ENCODE results near the gene HES6.
A peak's percentile ranks its signal among the peaks of the same experiment; 100 is the strongest.

The HES6 gene

DNA sequence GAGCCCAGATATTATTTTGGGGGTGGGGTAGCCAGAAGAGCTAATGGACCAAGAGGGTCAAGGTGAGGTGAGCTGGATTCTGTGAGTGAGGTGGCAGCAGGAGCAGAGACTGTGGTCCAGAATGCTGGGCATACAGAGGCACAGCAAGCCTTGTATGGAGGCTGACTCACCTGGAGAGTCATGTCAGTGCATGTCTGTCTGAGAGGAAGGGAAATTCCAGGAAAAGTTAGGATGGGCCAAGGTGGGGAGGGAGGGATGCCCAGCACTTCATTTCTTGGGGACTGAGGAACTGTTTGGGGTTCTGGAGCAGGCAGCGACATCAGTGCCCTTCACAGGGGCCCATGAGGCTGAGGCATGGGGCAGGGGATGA is 27.5 kb upstream of the HES6 start:
- H3K4me1 Mint-ChIP-seq (ENCODE audit: low read depth in 2 of 2), result peaks cover 4 to 5% of the 10 kb centered on the region in 2 donors
- no peaks in the 10 kb centered on the region for H3K9me3 Mint-ChIP-seq
- DNase-seq, result no peak
- H3K27ac Mint-ChIP-seq, result peak overlapping the region in 1 of 2 donors; percentile 15
- H3K36me3 Mint-ChIP-seq (ENCODE audit: insufficient read depth), result peaks cover 53% of the 10 kb centered on the region
- no peak overlapping the region for H3K4me3 Mint-ChIP-seq
- H3K27me3 Mint-ChIP-seq, result no peaks in the 10 kb centered on the region
- ATAC-seq (replicated peaks), result no peak

DNA sequence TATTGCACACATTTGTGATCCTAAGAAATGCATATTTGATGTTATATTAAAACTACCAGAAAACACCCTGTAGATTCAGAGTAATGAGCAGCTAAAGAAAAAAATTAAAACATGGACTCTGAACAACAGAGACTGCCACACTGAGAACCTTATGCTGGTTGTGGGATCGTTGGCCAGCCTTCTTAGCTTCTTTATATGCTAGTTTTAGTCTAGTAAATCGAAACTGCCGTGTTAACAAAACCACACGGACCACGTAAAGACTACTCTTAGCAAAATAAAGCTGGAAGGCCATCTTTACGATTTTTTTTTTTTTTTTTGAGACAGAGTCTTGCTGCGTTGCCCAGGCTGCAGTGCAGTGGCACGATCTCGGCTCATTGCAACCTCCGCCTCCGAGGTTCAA is 25.8 kb upstream of the HES6 start:
- Mint-ChIP-seq H3K9me3 (no peaks in the 10 kb centered on the region), H3K36me3 (ENCODE audit: insufficient read depth) (peaks cover 45% of the 10 kb centered on the region), H3K27me3 (no peaks in the 10 kb centered on the region), H3K4me3 (no peak overlapping the region), H3K27ac (no peak overlapping the region), H3K4me1 (ENCODE audit: low read depth in 2 of 2) (peaks cover 4 to 5% of the 10 kb centered on the region in 2 donors)
- DNase-seq (no peak), ATAC-seq (replicated peaks) (no peak)

DNA sequence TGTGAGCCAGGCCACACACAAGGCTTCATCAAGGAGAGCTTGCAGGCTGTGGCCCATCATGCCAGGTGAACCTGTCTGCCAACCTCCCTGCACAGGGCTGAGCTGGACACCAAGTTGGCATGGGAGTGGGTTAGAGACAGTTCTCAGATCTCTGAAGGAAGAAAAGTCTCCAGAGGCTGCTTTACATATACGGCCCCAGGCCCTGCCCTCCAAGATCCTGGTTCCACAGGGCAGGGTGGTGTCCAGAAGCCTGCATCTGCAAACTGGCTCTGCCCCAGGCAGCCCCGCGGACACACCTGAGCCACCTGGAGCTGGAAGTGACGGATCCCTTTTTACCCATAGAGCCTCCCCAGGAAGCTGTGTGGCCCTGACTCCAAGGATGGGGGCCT is 24.2 kb upstream of the HES6 start:
- no peaks in the 10 kb centered on the region for H3K27me3 Mint-ChIP-seq
- H3K9me3 Mint-ChIP-seq, result no peaks in the 10 kb centered on the region
- no peak overlapping the region for H3K27ac Mint-ChIP-seq
- no peak overlapping the region for H3K4me3 Mint-ChIP-seq
- H3K4me1 Mint-ChIP-seq (ENCODE audit: low read depth in 2 of 2), result peaks cover 4 to 5% of the 10 kb centered on the region in 2 donors
- ATAC-seq (replicated peaks) (no peak), DNase-seq (no peak)
- H3K36me3 Mint-ChIP-seq (ENCODE audit: insufficient read depth), result peaks cover 42% of the 10 kb centered on the region

DNA sequence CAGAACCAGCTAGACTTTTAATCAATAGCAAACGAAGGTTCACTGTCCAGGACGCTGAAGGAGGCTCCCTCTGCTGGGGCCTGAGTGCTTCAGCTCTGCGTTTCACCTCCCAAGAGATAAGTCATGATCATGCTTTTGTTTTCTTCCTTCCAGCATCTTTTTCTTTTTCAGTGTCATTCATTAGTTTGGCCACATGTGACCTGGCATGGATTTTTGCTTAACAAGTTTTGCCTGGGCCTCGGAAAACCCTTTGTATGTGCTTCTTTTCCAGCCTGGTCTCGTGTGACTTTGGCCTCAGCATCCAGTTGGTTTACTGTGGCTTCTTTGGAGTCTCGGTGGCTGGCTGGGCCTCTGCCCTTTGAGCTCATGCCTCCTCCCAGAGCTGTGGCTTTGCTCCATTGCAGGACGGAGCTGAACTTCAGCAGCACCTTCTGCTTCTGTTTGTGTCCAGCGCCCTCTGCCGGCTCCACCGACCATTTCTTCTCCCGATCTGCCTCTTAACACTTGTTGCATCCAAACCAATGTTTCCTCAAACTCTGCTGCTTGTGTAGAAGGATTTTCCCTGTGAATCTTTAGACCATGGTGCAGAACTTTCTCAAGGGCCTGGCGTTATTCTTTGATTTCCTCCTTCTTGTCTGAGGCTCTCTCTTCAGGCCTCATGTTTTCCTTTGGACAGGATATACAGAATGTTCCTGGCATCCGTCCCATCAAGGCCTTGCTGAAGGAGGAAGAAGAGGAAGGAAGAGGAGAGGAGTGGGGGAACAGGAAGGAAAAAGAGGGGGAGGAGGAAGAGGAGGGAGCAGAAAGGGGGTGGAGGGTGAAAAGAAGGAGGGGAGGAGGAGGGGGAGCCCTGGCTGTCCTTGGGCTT is 23.6 kb upstream of the HES6 start:
- Mint-ChIP-seq H3K27ac (peak overlapping the region in 1 of 2 donors; percentile 38), H3K4me1 (ENCODE audit: low read depth in 2 of 2) (peaks cover 4 to 5% of the 10 kb centered on the region in 2 donors), H3K9me3 (no peaks in the 10 kb centered on the region), H3K27me3 (no peaks in the 10 kb centered on the region), H3K4me3 (no peak overlapping the region), H3K36me3 (ENCODE audit: insufficient read depth) (peaks cover 42% of the 10 kb centered on the region)
- DNase-seq, result peak; percentile 63 to 65 (median 65)
- ATAC-seq (replicated peaks), result peak; percentile 70

DNA sequence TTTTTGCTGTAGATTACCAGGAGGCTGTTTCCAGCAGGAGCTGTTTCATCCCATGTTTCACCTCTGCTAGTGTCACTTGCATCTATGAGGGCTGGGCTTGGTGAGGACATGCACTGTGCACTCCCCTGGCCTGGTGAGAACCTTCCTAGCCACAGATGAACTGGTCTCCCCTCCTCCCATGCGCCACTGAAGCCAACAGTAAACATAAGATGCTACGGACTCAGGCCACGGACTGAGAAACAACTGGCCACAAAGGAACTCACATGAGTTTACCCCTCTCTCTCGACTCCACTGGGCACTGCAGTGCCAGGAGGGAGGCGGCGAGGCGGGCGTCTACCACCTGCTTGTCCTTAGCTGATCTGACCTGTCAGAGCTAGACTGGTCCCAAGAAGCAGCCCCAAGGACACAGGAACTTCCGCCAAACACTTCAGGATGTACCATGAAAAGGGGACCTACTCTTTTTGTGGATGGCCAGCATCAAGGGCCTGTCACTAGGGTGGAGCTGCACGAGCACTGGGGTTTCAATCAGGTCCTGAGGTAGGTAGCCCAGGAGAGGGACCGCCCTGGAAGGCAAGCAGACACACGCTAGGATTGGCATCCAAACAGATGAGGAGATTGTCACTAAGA is 22.8 kb upstream of the HES6 start:
- Mint-ChIP-seq H3K4me3 (no peak overlapping the region), H3K27me3 (no peaks in the 10 kb centered on the region), H3K36me3 (ENCODE audit: insufficient read depth) (peaks cover 36% of the 10 kb centered on the region), H3K9me3 (no peaks in the 10 kb centered on the region), H3K27ac (no peak overlapping the region), H3K4me1 (ENCODE audit: low read depth in 2 of 2) (peaks cover 4 to 5% of the 10 kb centered on the region in 2 donors)
- DNase-seq (no peak), ATAC-seq (replicated peaks) (no peak)

DNA sequence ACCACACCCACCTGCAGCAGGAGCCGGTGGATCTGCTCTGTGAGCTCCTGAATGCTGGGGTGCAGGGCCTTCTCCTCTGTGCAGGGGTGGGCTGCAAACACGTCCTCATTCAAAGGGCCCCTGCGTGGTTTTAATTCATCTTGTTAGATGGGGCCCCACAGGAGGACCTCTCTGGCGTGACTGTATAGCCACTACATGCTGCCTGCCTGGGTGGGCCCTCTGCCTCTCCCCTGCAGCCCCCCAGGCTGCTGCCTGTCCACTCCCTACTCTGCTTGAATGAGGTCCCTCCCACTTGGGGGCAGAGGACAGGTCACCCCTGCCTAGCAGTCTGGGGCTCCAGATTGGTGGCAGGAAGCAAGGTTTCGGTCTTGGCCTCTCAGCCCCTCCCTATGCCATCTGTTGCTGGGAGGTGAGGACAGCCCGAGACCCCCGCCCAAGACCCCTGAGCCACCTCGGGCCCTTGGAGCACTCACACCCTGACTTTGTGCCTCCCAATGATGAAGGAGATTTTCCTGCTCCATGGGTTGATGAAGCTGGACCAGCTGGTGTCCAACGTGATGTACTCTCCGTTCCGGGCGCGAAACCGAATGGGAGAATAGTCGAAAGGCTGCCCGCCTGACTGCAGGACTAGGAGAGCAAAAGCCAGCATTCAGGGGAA is 22.0 kb upstream of the HES6 start:
- peak overlapping the region in 1 of 2 donors; percentile 53 for H3K27ac Mint-ChIP-seq
- ATAC-seq (replicated peaks), result no peak
- peaks cover 3 to 4% of the 10 kb centered on the region in 2 donors for H3K4me1 Mint-ChIP-seq (ENCODE audit: low read depth in 2 of 2)
- peaks cover 29% of the 10 kb centered on the region for H3K36me3 Mint-ChIP-seq (ENCODE audit: insufficient read depth)
- no peak overlapping the region for H3K4me3 Mint-ChIP-seq
- no peaks in the 10 kb centered on the region for H3K27me3 Mint-ChIP-seq
- H3K9me3 Mint-ChIP-seq, result no peaks in the 10 kb centered on the region
- no peak for DNase-seq

DNA sequence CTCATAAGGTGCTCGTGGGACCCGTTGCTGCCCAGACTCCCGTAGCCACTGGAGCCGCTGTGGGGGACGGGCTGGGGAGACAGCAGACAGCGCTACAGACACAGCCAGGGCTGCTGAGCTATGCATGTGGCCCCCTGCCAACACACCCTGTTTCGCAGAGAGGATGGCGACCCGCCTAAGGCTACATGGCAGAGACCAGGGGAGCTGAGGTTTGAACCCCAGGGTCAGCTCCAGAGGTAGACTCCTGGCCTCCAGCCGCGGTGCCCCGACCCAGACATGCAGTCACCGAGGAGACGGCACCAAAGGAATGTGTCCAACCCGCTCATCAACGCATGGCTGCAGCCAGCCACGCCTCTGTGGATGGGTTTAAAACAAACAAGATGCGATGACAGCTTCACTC is 21.0 kb upstream of the HES6 start:
- Mint-ChIP-seq H3K4me1 (ENCODE audit: low read depth in 2 of 2) (peaks cover 3 to 4% of the 10 kb centered on the region in 2 donors), H3K9me3 (no peaks in the 10 kb centered on the region), H3K27me3 (no peaks in the 10 kb centered on the region), H3K36me3 (ENCODE audit: insufficient read depth) (peaks cover 24% of the 10 kb centered on the region), H3K27ac (no peak overlapping the region), H3K4me3 (no peak overlapping the region)
- no peak for DNase-seq
- no peak for ATAC-seq (replicated peaks)

DNA sequence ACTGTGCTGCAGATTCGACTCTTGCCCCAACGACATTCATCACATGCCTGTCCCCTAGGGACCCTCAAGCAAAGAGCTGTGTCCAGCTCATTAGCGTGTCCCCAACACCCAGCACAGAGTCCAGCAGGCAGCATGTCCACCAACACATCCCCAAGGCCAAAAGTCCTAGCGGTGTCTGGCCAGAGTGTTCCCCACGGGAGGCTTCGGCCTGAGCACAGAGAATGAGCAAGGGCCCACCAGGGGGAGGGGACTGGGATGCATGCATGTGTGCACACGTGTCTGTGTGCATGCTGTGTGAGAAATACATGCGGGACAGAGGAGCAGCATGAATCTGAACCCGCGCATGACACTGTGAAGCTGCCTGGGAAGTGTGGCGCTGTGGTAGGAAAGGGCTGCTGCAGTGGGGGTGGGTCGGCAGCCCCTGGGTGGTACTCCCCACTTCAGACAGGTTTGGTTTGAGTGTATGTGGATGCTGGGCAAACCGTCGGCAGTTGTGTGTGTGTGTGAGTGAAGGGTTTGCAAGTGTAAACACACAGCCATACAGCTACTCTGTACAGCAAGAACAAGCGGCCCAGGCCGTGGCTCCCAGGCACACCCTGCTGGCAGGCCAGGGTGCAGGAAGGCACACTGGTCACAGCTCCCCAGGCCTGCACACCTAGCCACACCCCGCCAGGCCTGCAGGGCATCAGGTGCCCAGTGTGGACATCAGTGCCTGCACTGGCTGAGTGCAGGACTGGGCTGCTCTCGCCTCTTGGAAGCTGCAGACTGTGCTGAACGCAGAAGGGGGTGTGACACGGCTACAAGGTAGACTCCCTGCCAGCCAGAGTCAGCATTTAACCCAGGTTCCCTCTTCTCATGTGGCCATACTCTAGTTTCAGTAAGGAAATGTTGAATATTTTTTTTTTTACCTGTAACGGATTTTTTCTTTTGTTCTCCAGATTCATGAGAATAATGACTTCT is 19.5 kb upstream of the HES6 start:
- Mint-ChIP-seq H3K9me3 (no peaks in the 10 kb centered on the region), H3K4me3 (no peak overlapping the region), H3K27ac (peak overlapping the region in 1 of 2 donors; percentile 29), H3K36me3 (ENCODE audit: insufficient read depth) (peaks cover 26% of the 10 kb centered on the region), H3K4me1 (ENCODE audit: low read depth in 2 of 2) (peaks cover 3 to 4% of the 10 kb centered on the region in 2 donors), H3K27me3 (no peaks in the 10 kb centered on the region)
- ATAC-seq (replicated peaks), result no peak
- no peak for DNase-seq

DNA sequence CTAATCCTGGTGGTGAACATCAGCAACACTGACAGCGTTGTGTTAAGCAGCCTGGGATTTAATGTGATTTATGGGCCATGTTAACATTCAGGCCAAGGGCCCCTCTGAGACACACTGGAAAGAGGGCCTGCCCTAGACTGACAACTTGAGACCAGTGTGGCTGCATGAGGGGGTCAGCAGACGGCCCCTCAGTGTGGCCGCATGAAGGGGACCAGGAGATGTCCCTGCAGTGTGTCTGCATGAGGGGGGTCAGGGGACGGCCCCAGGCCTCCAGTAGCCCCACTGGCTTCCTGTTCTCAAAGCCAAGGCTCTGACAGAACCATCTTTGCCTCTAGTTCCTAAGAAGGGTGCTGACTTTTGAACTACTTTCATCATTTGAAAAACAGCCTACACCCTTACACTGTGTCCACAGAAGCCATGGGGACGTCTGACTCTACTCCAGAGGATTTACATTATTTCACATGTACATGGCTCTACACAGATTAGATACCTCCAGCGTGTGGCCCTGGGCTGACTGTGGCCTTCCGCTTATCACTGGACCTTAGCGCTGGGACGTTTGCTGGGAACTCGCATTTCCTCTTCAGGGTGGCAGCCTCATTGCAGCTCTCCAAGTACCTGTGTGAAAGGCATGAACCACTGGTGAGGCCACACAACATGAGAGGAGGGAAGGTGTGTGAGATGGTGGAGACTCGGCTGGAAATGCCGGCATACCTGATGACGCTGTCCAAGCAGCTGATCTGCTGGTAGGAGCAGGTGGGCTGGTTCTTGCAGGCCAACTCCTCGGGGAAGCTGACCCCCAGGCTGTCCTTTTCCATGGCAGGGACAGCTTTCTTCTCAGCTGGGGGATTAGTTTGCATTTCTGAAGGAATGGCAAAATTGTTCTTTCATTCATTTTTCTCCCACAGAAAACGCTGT is 18.2 kb upstream of the HES6 start:
- H3K4me1 Mint-ChIP-seq (ENCODE audit: low read depth in 2 of 2), result no peaks in the 10 kb centered on the region
- H3K27ac Mint-ChIP-seq, result no peak overlapping the region
- ATAC-seq (replicated peaks) (no peak), DNase-seq (no peak)
- H3K9me3 Mint-ChIP-seq, result no peaks in the 10 kb centered on the region
- peaks cover 19% of the 10 kb centered on the region for H3K36me3 Mint-ChIP-seq (ENCODE audit: insufficient read depth)
- H3K27me3 Mint-ChIP-seq, result no peaks in the 10 kb centered on the region
- no peak overlapping the region for H3K4me3 Mint-ChIP-seq

DNA sequence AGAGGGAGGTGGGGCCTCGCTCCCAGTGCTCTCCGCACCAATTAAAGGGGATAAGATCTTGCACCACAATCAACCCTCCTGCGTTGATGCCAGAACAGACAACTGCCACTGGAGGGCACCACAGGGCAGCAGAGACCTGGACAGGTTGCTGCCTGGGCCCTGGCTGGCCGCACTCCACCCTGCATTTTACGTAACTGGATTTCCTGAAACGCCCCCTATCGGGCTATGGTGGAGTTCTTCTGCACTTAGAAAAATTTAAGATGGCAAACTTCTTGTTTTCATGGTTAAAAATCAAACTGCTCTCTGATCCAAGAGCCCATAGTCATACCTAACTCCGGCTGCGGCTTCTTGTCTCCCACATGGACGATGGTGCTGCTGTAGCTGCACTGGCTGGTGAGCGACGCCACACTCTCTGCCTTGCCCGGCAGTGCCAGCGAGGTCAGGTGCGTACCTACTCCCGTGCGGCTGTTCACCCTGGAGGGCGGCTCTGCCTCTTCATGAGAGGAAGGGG is 16.8 kb upstream of the HES6 start:
- ATAC-seq (replicated peaks) (peak; percentile 96), DNase-seq (peak; percentile 62 to 66 (median 66))
- Mint-ChIP-seq H3K9me3 (no peaks in the 10 kb centered on the region), H3K4me3 (no peak overlapping the region), H3K4me1 (ENCODE audit: low read depth in 2 of 2) (no peaks in the 10 kb centered on the region), H3K36me3 (ENCODE audit: insufficient read depth) (peaks cover 22% of the 10 kb centered on the region), H3K27me3 (no peaks in the 10 kb centered on the region), H3K27ac (no peak overlapping the region)

DNA sequence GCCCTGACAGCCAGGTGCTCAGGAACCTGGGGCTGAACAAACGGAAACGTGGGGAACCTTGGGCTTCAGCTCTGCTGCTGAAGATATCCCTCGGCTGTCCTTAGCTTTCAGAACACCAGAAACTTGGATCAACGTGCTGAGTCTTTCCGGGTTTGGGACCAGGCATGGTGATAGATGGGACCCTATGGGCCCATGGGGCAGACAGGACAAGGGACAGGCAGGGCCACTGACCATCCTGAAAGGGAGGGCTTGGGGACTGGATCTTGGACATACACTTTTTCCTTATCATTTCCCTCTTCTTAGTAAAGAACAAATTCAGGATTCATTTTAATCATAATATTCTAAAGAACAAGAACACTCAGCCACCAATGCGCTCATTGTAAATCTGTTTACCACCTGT is 16.3 kb upstream of the HES6 start:
- H3K36me3 Mint-ChIP-seq (ENCODE audit: insufficient read depth), result peaks cover 21% of the 10 kb centered on the region
- no peak for ATAC-seq (replicated peaks)
- H3K9me3 Mint-ChIP-seq, result no peaks in the 10 kb centered on the region
- no peak overlapping the region for H3K27ac Mint-ChIP-seq
- H3K27me3 Mint-ChIP-seq, result no peaks in the 10 kb centered on the region
- H3K4me1 Mint-ChIP-seq (ENCODE audit: low read depth in 2 of 2), result peaks cover 0 to 1% of the 10 kb centered on the region in 2 donors
- no peak overlapping the region for H3K4me3 Mint-ChIP-seq
- no peak for DNase-seq

DNA sequence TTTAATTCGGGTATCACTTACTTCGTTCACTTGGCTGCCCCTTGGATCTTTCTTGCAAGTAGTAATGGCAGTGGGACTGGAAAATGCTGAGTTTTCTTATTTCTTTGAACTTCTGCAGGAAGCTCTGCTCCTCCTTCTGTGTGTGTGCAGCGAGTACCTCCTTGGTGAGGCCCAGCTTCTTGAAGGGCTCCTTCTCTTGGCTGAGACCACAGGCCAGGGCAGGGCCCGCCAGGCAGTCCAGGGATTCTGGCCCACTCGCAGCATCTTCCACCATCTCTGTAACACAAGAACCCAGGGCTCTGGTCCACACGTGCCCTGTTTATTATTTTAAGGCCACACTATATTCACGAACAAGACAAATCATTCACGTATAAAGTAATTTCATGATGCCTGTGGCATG is 15.8 kb upstream of the HES6 start:
- no peaks in the 10 kb centered on the region for H3K9me3 Mint-ChIP-seq
- no peak overlapping the region for H3K27ac Mint-ChIP-seq
- H3K27me3 Mint-ChIP-seq, result no peaks in the 10 kb centered on the region
- peaks cover 26% of the 10 kb centered on the region for H3K36me3 Mint-ChIP-seq (ENCODE audit: insufficient read depth)
- DNase-seq (no peak), ATAC-seq (replicated peaks) (no peak)
- no peak overlapping the region for H3K4me3 Mint-ChIP-seq
- peaks cover 0 to 2% of the 10 kb centered on the region in 2 donors for H3K4me1 Mint-ChIP-seq (ENCODE audit: low read depth in 2 of 2)
